H1 (cell line): ENCODE measurements around the gene ZNF619. TPM values are rescaled to one million over a fixed set of nuclear protein-coding genes. Genes with fewer than 3 reads are reported as not detected.

Experiments used
- CTCF ChIA-PET: fragments of 300-600 bp; sonication (Branson Sonifier 250); formaldehyde crosslinking; loops from one replicate; lab custom pipeline; 2021; ENCODE audit not compliant: partially characterized antibody; lab: Charles Lee
- POLR2A ChIA-PET: fragments of 300-600 bp; sonication (Branson Sonifier 250); formaldehyde crosslinking; loops from one replicate; lab custom pipeline; 2021; ENCODE audit warnings: inconsistent platforms; ENCODE audit not compliant: partially characterized antibody; lab: Charles Lee
- DNase-seq, 2 experiments: peaks; one replicate each; pipeline versions ENCODE4 v3.0.0 to v3.0.0-alpha.2; 2010 to 2022; ENCODE audit warnings: low spot score in 2 of 2, low read depth in 1 of 2, mixed read lengths in 1 of 2
- FAIRE-seq: peaks from 2 replicates; lab custom pipeline; 2011; peaks lifted over from hg19 to GRCh38; lab: Jason Lieb, UNC
- H2AFZ ChIP-seq: 2 replicates; pipeline ENCODE4 v1.8.1; 2012; ENCODE audit warnings: low read length, inconsistent platforms
- H2AK5ac ChIP-seq: 2 replicates; pipeline ENCODE4 v1.6.1; 2013; ENCODE audit warnings: low read depth, low read length
- H2BK120ac ChIP-seq: replicated peaks from 2 replicates; pipeline ENCODE3; 2013; ENCODE audit warnings: low read depth, low read length, inconsistent platforms
- H2BK12ac ChIP-seq: 2 replicates; pipeline ENCODE4 v1.6.1; 2013; ENCODE audit warnings: low read depth, low read length
- H2BK15ac ChIP-seq: 2 replicates; pipeline ENCODE4 v1.6.1; 2013; ENCODE audit warnings: low read length
- H2BK20ac ChIP-seq: 2 replicates; pipeline ENCODE4 v1.6.1; 2013; ENCODE audit warnings: low read length
- H2BK5ac ChIP-seq: 2 replicates; pipeline ENCODE4 v1.6.1; 2013; ENCODE audit warnings: low read depth, low read length
- H3K14ac ChIP-seq: 2 replicates; pipeline ENCODE4 v1.6.1; 2013; ENCODE audit warnings: inconsistent platforms; ENCODE audit not compliant: insufficient read length
- H3K18ac ChIP-seq: 2 replicates; pipeline ENCODE4 v1.6.1; 2013; ENCODE audit warnings: low read length; ENCODE audit errors: extremely low read depth
- H3K23ac ChIP-seq: 2 replicates; pipeline ENCODE4 v1.6.1; 2013; ENCODE audit warnings: inconsistent platforms; ENCODE audit not compliant: insufficient read length
- H3K23me2 ChIP-seq: 2 replicates; pipeline ENCODE4 v1.6.1; 2013; ENCODE audit warnings: low read depth, low read length
- H3K27ac ChIP-seq: 2 replicates; pipeline ENCODE4 v1.6.1; 2011; ENCODE audit warnings: low read depth, low read length, inconsistent platforms
- H3K27me3 ChIP-seq, 4 experiments: replicated peaks in 1 of 4; 1 replicate in 1 of 4; 2 replicates in 3 of 4; pipeline versions ENCODE4 v1.6.1 to v1.8.1; 2011 to 2013; ENCODE audit warnings: low read length in 3 of 4, mild to moderate bottlenecking in 3 of 4, inconsistent platforms in 2 of 4, mixed read lengths in 2 of 4, moderate library complexity in 1 of 4; ENCODE audit not compliant: control insufficient read depth in 3 of 4, insufficient read depth in 3 of 4; ENCODE audit errors: extremely low read depth in 1 of 4
- H3K36me3 ChIP-seq, 4 experiments: 2 replicates each; pipeline versions ENCODE4 v1.6.1 to v1.8.1; 2011 to 2013; ENCODE audit warnings: mild to moderate bottlenecking in 4 of 4, low read length in 3 of 4, moderate library complexity in 2 of 4, control low read depth in 1 of 4, inconsistent platforms in 1 of 4; ENCODE audit not compliant: insufficient read depth in 4 of 4, control insufficient read depth in 2 of 4
- H3K4ac ChIP-seq: replicated peaks from 2 replicates; pipeline ENCODE3; 2013; ENCODE audit warnings: low read length, low read depth, mixed read lengths, inconsistent platforms; ENCODE audit not compliant: insufficient read length
- H3K4me1 ChIP-seq, 4 experiments: replicated peaks in 1 of 4; 1 replicate in 1 of 4; 2 replicates in 3 of 4; pipeline versions ENCODE4 v1.6.1 to v1.8.1; 2011 to 2013; ENCODE audit warnings: low read length in 3 of 4, inconsistent platforms in 2 of 4, mixed read lengths in 1 of 4; ENCODE audit not compliant: insufficient read depth in 4 of 4, control insufficient read depth in 3 of 4
- H3K4me2 ChIP-seq, 2 experiments: 2 replicates each; pipeline versions ENCODE4 v1.6.1 to v1.8.1; 2011 to 2013; ENCODE audit warnings: low read depth in 2 of 2, low read length in 2 of 2, control low read depth in 1 of 2, inconsistent platforms in 1 of 2, mild to moderate bottlenecking in 1 of 2; ENCODE audit not compliant: insufficient read depth in 1 of 2
- H3K4me3 ChIP-seq, 4 experiments: fragments of 200-600, 300-600 bp in 1 of 4; sonication (generic), shearing (Covaris generic), sonication (Bioruptor Twin) in 1 of 4; 2 replicates each; pipeline versions ENCODE4 v1.5.1 to v1.8.1; 2011 to 2016; ENCODE audit warnings: low read length in 4 of 4, low read depth in 3 of 4, control low read depth in 2 of 4, inconsistent platforms in 2 of 4, mild to moderate bottlenecking in 2 of 4, mixed read lengths in 1 of 4, moderate library complexity in 1 of 4; ENCODE audit not compliant: insufficient read depth in 2 of 4; ENCODE audit errors: extremely low read depth in 1 of 4
- H3K56ac ChIP-seq: replicated peaks from 2 replicates; pipeline ENCODE3; 2013; ENCODE audit warnings: low read depth, mild to moderate bottlenecking, mixed read lengths, low read length, inconsistent platforms; ENCODE audit not compliant: insufficient read length
- H3K79me1 ChIP-seq: 2 replicates; pipeline ENCODE4 v1.6.1; 2013; ENCODE audit warnings: low read depth, low read length, control low read depth
- H3K79me2 ChIP-seq, 2 experiments: 2 replicates each; pipeline versions ENCODE4 v1.6.1 to v1.8.1; 2012 to 2013; ENCODE audit warnings: low read length in 2 of 2, mild to moderate bottlenecking in 2 of 2, inconsistent platforms in 1 of 2; ENCODE audit not compliant: insufficient read depth in 2 of 2, control insufficient read depth in 1 of 2
- H3K9ac ChIP-seq, 4 experiments: replicated peaks in 1 of 4; 1 replicate in 1 of 4; 2 replicates in 3 of 4; pipeline versions ENCODE4 v1.6.1 to v1.8.1; 2011 to 2013; ENCODE audit warnings: low read depth in 3 of 4, low read length in 3 of 4, control low read depth in 2 of 4, mild to moderate bottlenecking in 2 of 4, moderate library complexity in 2 of 4, inconsistent platforms in 1 of 4; ENCODE audit errors: extremely low read depth in 1 of 4
- H3K9me3 ChIP-seq, 2 experiments: 2 replicates each; pipeline versions ENCODE4 v1.6.1 to v1.8.1; 2012 to 2013; ENCODE audit warnings: mild to moderate bottlenecking in 2 of 2, moderate library complexity in 2 of 2, control low read depth in 1 of 2, inconsistent platforms in 1 of 2, low read depth in 1 of 2, low read length in 1 of 2, mixed read lengths in 1 of 2; ENCODE audit not compliant: insufficient read depth in 2 of 2
- H4K20me1 ChIP-seq, 2 experiments: replicated peaks in 1 of 2; 2 replicates each; pipeline versions ENCODE3 to v1.8.1; 2011 to 2013; ENCODE audit warnings: inconsistent platforms in 2 of 2, low read length in 2 of 2, mild to moderate bottlenecking in 1 of 2; ENCODE audit not compliant: insufficient read depth in 2 of 2, control insufficient read depth in 1 of 2
- H4K5ac ChIP-seq: 2 replicates; pipeline ENCODE4 v1.6.1; 2013; ENCODE audit warnings: low read length, low read depth, mixed read lengths, inconsistent platforms; ENCODE audit not compliant: insufficient read length
- H4K8ac ChIP-seq: 2 replicates; pipeline ENCODE4 v1.8.0; 2013; ENCODE audit warnings: mild to moderate bottlenecking, moderate library complexity, low read length, inconsistent platforms; ENCODE audit not compliant: insufficient read depth; ENCODE audit errors: extremely low read depth
- H4K91ac ChIP-seq: replicated peaks from 2 replicates; pipeline ENCODE3; 2013; ENCODE audit warnings: low read length, mixed read lengths, inconsistent platforms; ENCODE audit not compliant: insufficient read length
- BACH1 ChIP-seq: IDR thresholded peaks from 2 replicates; pipeline ENCODE4 v1.6.1; 2012; ENCODE audit warnings: low read length, improper control_type of control experiment
- EP300 ChIP-seq, 2 experiments: IDR thresholded peaks; 1 replicate in 1 of 2; 2 replicates in 1 of 2; pipeline ENCODE4 v1.6.1; 2011 to 2012; ENCODE audit warnings: low read depth in 2 of 2, low read length in 2 of 2, mild to moderate bottlenecking in 2 of 2, borderline replicate concordance in 1 of 2, inconsistent platforms in 1 of 2, moderate library complexity in 1 of 2
- HDAC2 ChIP-seq, 2 experiments: fragments of 300-600 bp in 1 of 2; sonication (generic) in 1 of 2; IDR thresholded peaks; 2 replicates each; pipeline ENCODE4 v1.6.1; 2011 to 2012; ENCODE audit warnings: low read depth in 2 of 2, low read length in 2 of 2, mild to moderate bottlenecking in 2 of 2, moderate library complexity in 2 of 2, borderline replicate concordance in 1 of 2, inconsistent platforms in 1 of 2
- KDM1A ChIP-seq: fragments of 200-600, 300-600 bp; sonication (generic); IDR thresholded peaks from 2 replicates; pipeline ENCODE4 v1.7.1; 2016; ENCODE audit warnings: mild to moderate bottlenecking, low read length, borderline replicate concordance
- NRF1 ChIP-seq: IDR thresholded peaks from 2 replicates; pipeline ENCODE4 v1.6.1; 2011; ENCODE audit warnings: mild to moderate bottlenecking, low read depth, low read length, improper control_type of control experiment
- RFX5 ChIP-seq: IDR thresholded peaks from 2 replicates; pipeline ENCODE4 v1.6.1; 2011; ENCODE audit warnings: low read depth, low read length, improper control_type of control experiment, borderline replicate concordance
- TAF7 ChIP-seq: optimal IDR thresholded peaks from 2 replicates; pipeline ENCODE3; 2011; ENCODE audit warnings: low read depth, mild to moderate bottlenecking, inconsistent platforms, low read length, moderate library complexity, borderline replicate concordance
- TEAD4 ChIP-seq: IDR thresholded peaks from 2 replicates; pipeline ENCODE4 v1.6.1; 2012; ENCODE audit warnings: low read depth, low read length, inconsistent platforms, mixed read lengths
- YY1 ChIP-seq: IDR thresholded peaks from 2 replicates; pipeline ENCODE4 v1.6.1; 2011; ENCODE audit warnings: low read depth, mild to moderate bottlenecking, low read length
- WGBS, 2 experiments: shearing (Covaris generic) in 1 of 2; methylation state at CpG; one replicate each; pipeline versions ENCODE4 v1.1.6 to v1.1.7; 2013 to 2015; ENCODE audit warnings: low lambda C conversion rate in 2 of 2, mixed read lengths in 2 of 2, inconsistent platforms in 1 of 2, low coverage in 1 of 2, missing lambda C conversion rate in 1 of 2; ENCODE audit not compliant: insufficient replicate concordance in 2 of 2, insufficient coverage in 1 of 2, insufficient read length in 1 of 2; ENCODE audit errors: extremely low coverage in 1 of 2, missing lambda C conversion rate in 1 of 2; 5-methylcytosine and 5-hydroxymethylcytosine counted together
- polyA plus RNA-seq, 7 experiments: library from polyadenylated mRNA; depleted of rRNA in 3 of 7; stranded (reverse) in 5 of 7; unstranded in 2 of 7; fragments of >200 nt in 5 of 7; fragments of 200-250 nt in 2 of 7; gene quantifications; 1 replicate in 5 of 7; 2 replicates in 1 of 7; 4 replicates in 1 of 7; pipeline versions ENCODE4 v1.2.1 to v1.2.3, GENCODE V29; 2011 to 2013; ENCODE audit warnings: missing spikeins in 2 of 7, mixed read lengths in 2 of 7
- total RNA-seq: library from RNA; stranded (reverse); fragmentation: NEBNext Ultra II Directional; extraction: Animal tissue kit (Norgen Biotek cat#: 25700); gene quantifications from 2 replicates; pipeline ENCODE4 v1.2.1, GENCODE V29; 2021

ZNF619 gene
- total and polyA plus RNA-seq, 2 of the 8 experiments (the other 6 are each of a cell fraction or from before 2014, with no cell fraction given), result 2.3 to 8.2 TPM

GRCh38 chr3:40505599-40506462 is 28.9 kb downstream of the ZNF619 start, which contains the start of gene ZNF620:
TSS of gene ZNF620 (plus strand) at chr3:40506039. CDS start at chr3:40506353, 314 bp downstream.
- peak within 1 kb of the TSS; percentile 77 for H4K5ac ChIP-seq
- H3K18ac ChIP-seq, result peak within 1 kb of the TSS; percentile 78
- no peak within 1 kb of the TSS for H2AK5ac ChIP-seq
- peak within 1 kb of the TSS; percentile 90 for H3K56ac ChIP-seq
- H2BK12ac ChIP-seq, result no peak within 1 kb of the TSS; the same call in 1 of the 2 replicates
- peak within 1 kb of the TSS; percentile 66 to 89 (median 72) for H3K9ac ChIP-seq
- 8% methylated on average over 44 of the region's 44 CpGs; no CpG with 5 or more reads in 1 of the 2 experiments for WGBS, 2 experiments
- H3K79me2 ChIP-seq, result peaks cover 0 to 29% of the 10 kb centered on the region in 2 experiments; a peak in 2 of 4 replicates
- H3K4me1 ChIP-seq, result no peaks in the 10 kb centered on the region; a peak in 2 of 7 replicates
- FAIRE-seq (peak; percentile 76), DNase-seq (peak; percentile 75 to 90)
- H2BK120ac ChIP-seq, result no peak within 1 kb of the TSS
- peak within 1 kb of the TSS; percentile 96 for H2AFZ ChIP-seq
- H3K27ac ChIP-seq, result peak within 1 kb of the TSS; percentile 73; the same call in 1 of the 2 replicates
- no peak within 1 kb of the TSS for H3K23ac ChIP-seq
- H2BK15ac ChIP-seq, result peak within 1 kb of the TSS; percentile 90
- H3K4me2 ChIP-seq, result peak within 1 kb of the TSS; percentile 71 to 73
- peaks cover 0 to 20% (median 4%) of the 10 kb centered on the region in 4 experiments; a peak in 4 of 8 replicates for H3K36me3 ChIP-seq
- H3K23me2 ChIP-seq, result 0 out of 2 replicates have a peak, but pooled peaks cover 3% of the 10 kb centered on the region
- no peaks in the 10 kb centered on the region; the same call in 1 of the 2 replicates for H3K79me1 ChIP-seq
- H2BK20ac ChIP-seq, result no peak within 1 kb of the TSS
- peak within 1 kb of the TSS; percentile 44 for H4K91ac ChIP-seq
- H3K9me3 ChIP-seq, result no peaks in the 10 kb centered on the region
- peak within 1 kb of the TSS; percentile 76 for H3K4ac ChIP-seq
- ChIA-PET POLR2A (interaction anchor here (0.7 to 3.8 kb wide), 18 partner anchors 11 to 178 kb away, joined by 3 to 78 read pairs (median 5); partner anchors contain the start of genes RPL14, ZNF619 and ZNF621), CTCF (interaction anchor here (0.6 to 2.7 kb wide), 11 partner anchors 8 to 734 kb away, joined by 3 to 17 read pairs (median 4); partner anchors contain the start of gene ZNF621)
- H3K14ac ChIP-seq, result no peak within 1 kb of the TSS
- H4K20me1 ChIP-seq, result no peaks in the 10 kb centered on the region
- H3K27me3 ChIP-seq, result no peaks in the 10 kb centered on the region
- H4K8ac ChIP-seq, result peak within 1 kb of the TSS; percentile 62
- peak within 1 kb of the TSS; percentile 83 to 95 (median 88) for H3K4me3 ChIP-seq
- H2BK5ac ChIP-seq, result peak within 1 kb of the TSS; percentile 78
- TF ChIP-seq HDAC2 (IDR thresholded peaks at IDR 0.05; ENCODE audit: borderline replicate concordance in 1 of 2, low read depth in 2 of 2, low read length in 2 of 2) (peak; percentile 38 to 91; a peak in 3 of 4 replicates), KDM1A (peak; percentile 20; the same call in 1 of the 2 replicates), TAF7 (peak; percentile 55), BACH1 (peak; percentile 90), EP300 (IDR thresholded peaks at IDR 0.05; ENCODE audit: borderline replicate concordance in 1 of 2, low read depth in 2 of 2, low read length in 2 of 2) (0 out of 3 replicates have a peak, but pooled peaks of 1 of the 2 experiments have one; percentile 50), TEAD4 (peak; percentile 45; the same call in 1 of the 2 replicates), RFX5 (no peak), YY1 (peak; percentile 48; the same call in 1 of the 2 replicates), NRF1 (peak; percentile 44; the same call in 1 of the 2 replicates)
